ENCODE results near the gene PPWD1.

DNA sequence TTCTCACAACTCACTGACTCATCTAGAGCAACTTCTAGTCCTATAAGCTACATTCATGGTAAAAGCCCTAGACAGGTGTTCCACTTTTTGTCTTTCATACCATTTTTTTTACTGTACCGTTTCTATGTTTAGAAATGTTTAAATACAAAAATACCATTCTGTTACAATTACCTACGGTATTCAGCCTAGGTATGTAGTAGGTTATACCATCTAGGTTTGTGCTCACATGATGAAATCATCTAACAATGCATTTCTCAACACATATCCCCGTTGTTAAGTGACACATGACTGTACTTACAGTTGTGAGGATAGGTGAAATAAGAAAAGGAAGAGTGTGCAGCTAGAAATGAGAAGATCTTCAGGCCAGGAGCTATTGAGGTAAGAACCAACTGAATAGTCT is 6.4 kb upstream of the PPWD1 start:
- no peak for TF ChIP-seq POLR2A (IDR thresholded peaks at IDR 0.05; ENCODE audit: low read length)
- TF ChIP-seq GATA1 (IDR thresholded peaks at IDR 0.05; ENCODE audit: low read depth, low read length) = no peak
